GM12891 (cell line): ENCODE measurements around the gene ARHGAP40.

Experiments
- PAX5 ChIP-seq: IDR thresholded peaks from 2 replicates; pipeline ENCODE4 v1.6.1; 2011; ENCODE audit warnings: low read length, moderate library complexity, mild to moderate bottlenecking; ENCODE audit not compliant: insufficient read depth, severe bottlenecking
- POLR2A ChIP-seq: IDR thresholded peaks from 2 replicates; pipeline ENCODE4 v1.6.1; 2011; ENCODE audit warnings: low read depth, low read length, control low read depth
- POLR2AphosphoS5 ChIP-seq: IDR thresholded peaks from 2 replicates; pipeline ENCODE4 v1.6.1; 2011; ENCODE audit warnings: low read depth, low read length, control low read depth
- SPI1 ChIP-seq: IDR thresholded peaks from 2 replicates; pipeline ENCODE4 v1.6.1; 2011; ENCODE audit warnings: low read depth, low read length, control low read depth
- TAF1 ChIP-seq: IDR thresholded peaks from 2 replicates; pipeline ENCODE4 v1.6.1; 2011; ENCODE audit warnings: low read depth, low read length, control low read depth

DNA sequence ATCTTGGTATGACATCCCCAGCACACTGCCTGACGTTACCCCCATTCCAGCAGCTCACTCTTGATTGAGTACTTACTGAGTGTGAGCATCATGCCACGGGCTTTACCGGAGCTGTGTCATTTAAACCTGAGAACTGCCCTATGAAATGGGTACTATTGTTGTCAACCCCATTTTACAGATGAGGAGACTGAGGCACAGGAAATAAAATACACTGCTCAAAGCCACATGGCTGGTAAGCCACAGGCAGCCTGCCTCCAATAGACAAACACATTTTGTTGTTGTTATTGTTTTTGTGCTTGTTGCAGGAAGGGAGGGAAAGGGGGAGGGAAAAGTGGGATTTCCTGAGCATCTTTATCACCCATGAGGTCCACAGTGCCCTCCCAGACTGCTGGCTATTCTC lies 69.2 kb downstream of the ARHGAP40 start:
- TF ChIP-seq POLR2A (no peak), PAX5 (no peak), POLR2AphosphoS5 (no peak), SPI1 (no peak), TAF1 (no peak)
